Activated CD4-positive, alpha-beta T cell treated with anti-CD3 and anti-CD28 coated beads, Interleukin-2, amount 50 U/mL, for 1 hour (primary cell): ENCODE measurements around the gene IFT52.
"Not testable (repeated sequence)": the region's sequence is repeated elsewhere in the genome, so short reads cannot be mapped to it uniquely, and the experiment has no call there.

Experiments
- DNase-seq: peaks from one replicate; pipeline ENCODE4 v3.0.0-alpha.2; 2020

The IFT52 gene

DNA sequence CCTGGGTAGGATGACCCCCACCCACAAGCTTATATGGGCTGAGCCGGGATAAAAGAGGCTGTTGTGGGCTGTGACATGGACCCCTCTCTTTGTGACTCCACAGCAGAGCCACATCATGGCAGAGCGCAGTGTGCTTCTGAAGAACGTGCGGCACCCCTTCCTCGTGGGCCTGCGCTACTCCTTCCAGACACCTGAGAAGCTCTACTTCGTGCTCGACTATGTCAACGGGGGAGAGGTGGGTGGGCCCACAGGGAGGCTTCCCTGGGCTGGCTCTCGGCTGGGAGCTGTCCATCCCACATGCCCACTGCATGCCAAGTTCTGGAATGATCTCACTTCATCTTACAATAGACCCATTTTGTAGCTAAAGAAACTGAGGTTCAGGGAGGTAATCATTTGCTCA lies 21.5 kb upstream of the IFT52 start:
- DNase-seq, result no peak

DNA sequence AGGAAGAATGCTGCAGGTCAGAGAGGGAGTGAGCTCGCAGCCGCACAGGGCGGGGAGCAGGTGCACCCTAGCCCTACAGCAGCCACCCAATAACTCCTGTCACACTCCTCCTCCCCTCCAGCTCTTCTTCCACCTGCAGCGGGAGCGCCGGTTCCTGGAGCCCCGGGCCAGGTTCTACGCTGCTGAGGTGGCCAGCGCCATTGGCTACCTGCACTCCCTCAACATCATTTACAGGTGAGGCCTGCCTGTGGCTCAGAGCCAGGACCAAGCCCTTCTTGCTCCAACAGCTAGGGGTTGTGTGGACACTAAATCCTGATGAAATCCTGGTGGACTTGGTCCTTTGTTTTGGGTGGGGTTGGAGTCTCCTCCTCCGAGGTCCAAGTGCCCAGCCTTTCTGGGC lies 20.2 kb upstream of the IFT52 start:
- no peak for DNase-seq

DNA sequence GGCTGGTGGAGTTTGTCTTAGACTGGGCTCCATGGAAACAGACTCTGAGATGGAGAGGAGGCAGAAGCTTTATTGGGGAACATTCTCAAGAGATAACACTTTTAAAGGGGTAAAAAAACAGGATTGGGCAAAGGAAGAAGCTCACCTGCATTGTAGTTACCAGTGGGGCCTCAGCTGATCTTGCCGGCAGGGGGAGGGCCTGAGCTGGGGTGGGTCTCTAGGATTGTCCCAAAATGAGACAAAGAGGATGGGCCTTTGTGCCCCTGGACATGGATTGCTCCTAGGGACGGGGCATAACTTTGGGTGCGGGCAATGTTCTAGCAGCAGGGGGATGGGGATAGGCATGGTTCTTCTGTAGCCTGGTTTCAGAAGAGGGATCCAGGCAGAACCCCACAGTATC lies 19.4 kb upstream of the IFT52 start:
- DNase-seq, result no peak

DNA sequence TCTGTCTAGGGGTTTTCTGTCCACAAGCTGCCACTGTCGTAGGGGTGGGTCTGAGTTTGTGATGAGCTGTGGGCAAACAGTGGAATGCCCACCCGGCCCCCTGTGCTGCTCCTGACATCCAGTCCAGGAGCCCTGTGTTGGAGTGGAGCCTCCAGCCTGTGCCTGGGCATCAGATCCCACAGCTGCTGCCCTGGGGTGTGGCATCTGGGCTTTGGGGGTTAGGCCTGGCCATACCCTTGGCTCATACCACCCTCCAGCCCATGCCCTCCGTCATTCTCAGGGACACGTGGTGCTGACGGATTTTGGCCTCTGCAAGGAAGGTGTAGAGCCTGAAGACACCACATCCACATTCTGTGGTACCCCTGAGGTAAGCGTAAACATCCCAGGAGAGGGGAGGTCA lies 19.0 kb upstream of the IFT52 start:
- DNase-seq, result no peak

DNA sequence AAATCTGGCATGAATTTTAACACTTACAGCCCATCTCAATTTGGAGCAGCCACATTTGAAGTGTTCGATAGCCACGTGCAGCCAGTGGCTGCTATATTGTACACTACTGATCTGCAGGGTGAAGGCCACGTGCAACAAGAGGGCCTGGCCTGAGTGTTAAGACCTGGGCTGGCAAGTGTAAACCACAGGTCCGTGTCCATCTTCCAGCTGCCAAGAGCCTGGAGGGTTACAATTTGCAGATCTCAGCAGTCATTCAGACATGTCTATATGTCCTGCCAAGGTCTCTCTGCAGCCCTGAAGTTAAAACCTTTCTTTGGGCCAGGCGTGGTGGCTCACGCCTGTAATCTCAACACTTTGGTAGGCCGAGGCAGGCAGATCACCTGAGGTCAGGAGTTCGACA lies 17.8 kb upstream of the IFT52 start:
- DNase-seq, result no peak

DNA sequence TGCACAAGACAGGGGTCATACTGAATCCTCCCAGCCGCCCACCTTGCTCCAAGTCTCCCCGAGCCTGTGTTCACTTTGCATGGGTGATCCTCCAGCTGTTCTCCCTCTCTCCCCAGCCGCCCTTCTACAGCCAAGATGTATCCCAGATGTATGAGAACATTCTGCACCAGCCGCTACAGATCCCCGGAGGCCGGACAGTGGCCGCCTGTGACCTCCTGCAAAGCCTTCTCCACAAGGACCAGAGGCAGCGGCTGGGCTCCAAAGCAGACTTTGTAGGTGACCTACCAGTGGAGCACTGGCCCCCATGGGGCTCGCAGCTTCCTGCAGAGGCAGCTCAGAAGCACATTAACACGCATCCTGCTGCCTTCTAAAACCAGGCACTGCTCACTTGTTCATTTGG lies 14.6 kb upstream of the IFT52 start:
- DNase-seq, result no peak

DNA sequence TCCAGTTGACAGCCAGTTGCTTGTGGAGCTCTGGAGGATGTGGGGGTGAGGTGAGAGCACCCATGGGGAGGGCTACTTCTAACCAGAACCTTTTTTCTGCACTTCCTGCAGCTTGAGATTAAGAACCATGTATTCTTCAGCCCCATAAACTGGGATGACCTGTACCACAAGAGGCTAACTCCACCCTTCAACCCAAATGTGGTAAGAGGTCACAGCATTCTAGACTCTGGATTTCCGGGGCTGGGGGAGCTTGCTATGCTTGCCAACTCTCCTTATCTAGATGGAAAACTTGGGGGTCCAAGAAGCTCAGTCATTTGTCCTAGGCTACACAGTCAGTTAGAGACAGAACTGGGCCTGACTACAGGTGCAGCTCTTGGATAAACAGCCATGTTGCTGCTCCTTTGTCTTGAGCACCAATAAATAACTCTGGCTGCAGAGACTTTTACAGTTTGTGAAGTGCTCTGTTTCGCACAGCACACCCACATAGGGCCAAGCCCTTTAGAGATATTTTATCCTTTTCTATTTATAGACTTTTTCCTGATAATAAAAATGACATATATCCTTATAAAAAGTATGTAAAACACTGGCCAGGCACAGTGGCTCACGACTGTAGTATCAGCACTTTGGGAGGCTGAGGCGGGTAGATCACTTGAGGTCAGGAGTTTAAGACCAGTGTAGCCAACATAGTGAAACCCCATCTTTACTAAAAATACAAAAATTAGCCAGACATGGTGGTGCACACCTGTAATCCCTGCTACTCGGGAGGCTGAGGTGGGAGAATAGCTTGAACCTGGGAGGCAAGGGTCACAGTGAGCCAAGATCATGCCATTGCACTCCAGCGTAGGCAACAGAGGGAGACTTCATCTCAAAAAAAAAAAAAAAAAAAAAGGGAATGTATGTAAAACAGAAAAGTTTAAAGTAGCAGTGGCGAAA lies 10.6 kb upstream of the IFT52 start:
- no peak for DNase-seq

DNA sequence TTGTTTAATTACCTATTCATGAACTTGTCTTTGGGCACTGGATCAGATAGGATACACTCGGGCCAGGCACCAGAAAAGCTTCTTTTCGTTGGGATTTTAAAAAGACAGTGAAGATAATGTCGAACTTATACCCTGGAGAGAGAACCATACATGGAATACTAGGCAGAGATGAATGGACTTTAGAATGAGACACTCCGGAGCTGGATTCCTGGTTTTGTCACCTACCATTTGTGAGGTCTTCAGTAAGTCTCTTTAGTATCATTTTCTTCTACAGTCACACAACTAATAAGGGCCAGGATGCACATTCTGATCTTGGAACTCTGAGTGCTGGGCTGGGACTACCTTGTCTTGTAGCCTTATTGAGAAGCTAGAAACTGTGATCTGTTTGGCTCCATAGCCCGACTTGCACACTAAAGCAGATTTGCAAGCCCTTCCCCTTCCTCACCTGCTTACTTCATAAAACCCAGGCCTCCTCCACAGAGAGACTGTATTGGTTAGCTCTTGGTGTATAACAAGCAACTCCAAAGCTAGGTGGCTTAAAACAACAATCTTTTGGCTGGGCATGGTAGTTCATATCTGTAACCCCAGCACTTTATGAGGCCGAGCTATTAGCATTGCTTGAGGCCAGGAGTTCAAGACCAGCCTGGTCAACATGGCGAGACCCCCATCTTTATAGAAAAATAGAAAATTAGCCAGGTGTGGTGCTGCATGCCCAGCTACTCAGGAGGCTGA lies 7.4 kb upstream of the IFT52 start:
- no peak for DNase-seq

DNA sequence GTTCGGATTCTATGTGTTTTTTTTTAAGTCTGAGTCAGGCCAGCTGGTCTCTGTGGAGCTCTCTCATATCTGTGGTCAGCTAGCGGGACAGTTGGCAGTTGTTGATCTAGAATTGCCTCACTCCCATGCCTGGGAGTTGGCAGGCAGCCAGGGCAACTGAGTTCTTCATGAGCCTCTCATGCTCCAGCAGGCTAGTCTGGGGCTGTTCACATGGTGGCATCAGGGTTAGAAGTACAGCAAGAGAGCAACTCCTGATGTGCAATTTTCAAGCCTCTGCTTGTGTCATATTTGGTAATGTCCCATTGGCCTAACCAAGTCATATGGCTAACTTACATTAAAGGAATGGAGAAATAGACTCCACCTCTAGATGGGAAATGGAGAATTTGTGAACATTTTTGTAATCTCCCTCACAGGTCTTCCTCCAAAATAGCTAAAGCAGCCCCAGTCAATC lies 6.7 kb upstream of the IFT52 start:
- no peak for DNase-seq

DNA sequence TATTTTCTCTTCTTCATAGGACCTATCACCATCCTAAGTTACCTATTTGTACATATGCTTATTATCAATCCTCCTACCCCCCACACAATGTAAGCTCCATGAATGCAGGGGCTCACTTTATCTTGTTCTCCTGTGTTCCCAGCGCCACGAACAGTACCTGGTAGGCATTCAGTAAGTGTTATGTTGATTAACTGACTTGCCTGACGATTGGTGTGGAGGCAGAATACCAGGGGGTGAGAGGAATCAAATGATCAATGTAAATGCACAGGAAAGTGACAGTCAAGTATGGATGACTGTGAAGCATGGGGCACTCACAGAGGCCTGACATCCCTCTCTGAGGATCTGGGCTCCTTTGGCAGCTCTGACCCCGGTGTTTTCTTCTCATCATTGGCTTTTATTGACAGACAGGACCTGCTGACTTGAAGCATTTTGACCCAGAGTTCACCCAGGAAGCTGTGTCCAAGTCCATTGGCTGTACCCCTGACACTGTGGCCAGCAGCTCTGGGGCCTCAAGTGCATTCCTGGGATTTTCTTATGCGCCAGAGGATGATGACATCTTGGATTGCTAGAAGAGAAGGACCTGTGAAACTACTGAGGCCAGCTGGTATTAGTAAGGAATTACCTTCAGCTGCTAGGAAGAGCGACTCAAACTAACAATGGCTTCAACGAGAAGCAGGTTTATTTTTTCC lies 6.1 kb upstream of the IFT52 start:
- DNase-seq, result no peak

DNA sequence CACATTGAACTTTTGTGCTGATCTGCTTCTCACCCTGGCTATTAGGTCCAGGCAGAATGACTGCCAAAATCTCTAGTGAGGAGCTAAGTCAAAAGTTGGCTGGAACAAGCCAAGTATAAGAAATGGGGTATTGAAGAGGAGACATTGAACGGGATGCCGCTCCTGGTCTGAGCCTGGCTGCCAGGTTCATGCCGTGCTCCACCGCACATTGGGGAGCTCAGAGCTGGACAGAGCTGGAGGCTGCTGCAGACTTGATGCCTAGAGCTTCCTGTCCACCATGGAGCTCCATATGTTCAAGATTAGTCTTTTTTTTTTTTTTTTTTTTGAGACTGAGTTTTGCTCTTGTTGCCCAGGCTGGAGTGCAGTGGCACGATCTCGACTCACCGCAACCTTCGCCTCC lies 4.1 kb upstream of the IFT52 start:
- DNase-seq, result no peak

DNA sequence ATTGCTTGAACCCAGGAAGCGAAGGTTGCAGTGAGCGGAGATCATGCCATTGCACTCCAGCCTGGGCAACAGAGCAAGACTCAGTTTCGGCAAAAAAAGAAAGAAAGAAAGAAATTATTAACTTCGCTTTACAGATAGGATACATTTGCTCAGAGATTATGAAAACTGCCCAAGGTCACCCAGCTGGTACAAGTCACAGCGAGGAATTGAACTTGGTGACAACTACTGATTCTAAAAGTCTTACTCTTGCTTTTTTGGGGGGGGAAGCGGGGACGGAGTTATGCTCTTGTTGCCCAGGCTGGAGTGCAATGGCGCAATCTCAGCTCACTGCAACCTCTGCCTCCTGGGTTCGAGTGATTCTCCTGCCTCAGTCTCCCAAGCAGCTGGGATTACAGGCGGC lies 2.2 kb upstream of the IFT52 start:
- DNase-seq, result not testable (repeated sequence)

DNA sequence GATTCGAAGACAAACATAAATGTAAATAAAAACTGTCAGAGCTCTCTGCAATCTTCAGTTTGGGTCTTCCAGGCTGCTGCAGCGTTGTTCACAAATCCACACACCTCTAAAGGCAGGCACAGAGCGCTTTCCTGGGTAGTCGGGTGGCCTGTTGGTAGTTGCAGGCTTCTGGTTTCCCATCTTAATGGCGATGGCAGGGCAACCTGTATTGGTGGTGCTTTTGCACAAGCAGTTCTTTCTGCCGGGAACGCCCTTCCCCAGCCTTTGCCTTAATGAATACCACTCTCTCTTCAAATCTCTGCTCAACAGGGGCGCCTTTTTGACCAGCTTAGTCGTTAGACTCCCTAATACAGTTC lies 723 bp upstream of the IFT52 start:
- DNase-seq, result peak; percentile 2

DNA sequence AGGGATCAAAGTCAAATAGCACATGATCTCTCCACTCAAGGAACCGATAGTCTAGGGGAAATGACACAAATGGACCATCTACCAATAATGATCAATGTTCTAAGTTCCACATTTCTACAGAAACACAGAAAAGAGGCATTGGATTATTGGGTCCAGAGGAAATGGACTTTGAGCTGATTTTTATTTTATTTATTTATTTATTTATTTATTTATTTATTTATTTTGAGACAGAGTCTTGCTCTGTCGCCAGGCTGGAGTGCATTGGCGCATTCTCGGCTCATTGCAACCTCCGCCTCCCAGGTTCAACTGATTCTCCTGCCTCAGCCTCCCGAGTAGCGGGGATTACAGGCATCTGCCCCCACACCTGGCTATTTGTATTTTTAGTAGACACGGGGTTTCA lies 11.2 kb downstream of the IFT52 start:
- DNase-seq, result not testable (repeated sequence)

DNA sequence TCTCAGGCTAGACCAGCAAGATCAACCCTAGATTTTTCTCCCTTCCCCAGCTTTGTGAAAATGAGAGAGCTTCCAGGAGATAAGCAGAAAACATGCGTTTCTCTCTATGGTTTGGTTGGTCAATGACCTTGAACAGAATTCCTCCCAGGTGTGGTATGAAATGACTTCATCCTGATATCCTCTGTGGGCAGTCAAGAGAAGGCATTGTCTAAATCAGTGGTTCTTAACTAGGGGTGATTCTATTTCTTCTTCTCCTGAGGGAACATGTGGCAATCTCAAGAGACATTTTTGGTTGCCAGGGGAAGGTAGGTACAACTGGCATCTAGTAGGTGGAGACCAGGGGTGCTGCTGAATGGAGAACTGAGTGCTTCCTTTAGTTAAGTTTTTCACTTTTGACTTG lies 12.4 kb downstream of the IFT52 start:
- no peak for DNase-seq

DNA sequence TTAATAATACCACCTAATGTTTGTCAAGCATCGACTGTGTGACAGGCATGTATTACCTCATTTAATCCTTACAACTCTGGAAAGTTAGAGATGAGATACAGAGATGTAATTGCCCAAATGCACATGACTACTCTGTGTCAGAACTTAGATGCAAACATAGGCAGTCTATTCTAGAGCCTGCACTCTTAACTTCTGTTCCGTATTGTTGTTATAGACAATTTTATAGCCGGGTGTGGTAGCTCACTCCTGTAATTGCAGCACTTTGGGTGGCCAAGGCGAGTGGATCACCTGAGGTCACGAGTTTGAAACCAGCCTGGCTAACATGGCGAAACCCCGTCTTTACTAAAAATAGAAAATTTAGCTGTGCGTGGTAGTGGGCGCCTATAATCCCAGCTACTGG lies 15.0 kb downstream of the IFT52 start:
- DNase-seq, result no peak

DNA sequence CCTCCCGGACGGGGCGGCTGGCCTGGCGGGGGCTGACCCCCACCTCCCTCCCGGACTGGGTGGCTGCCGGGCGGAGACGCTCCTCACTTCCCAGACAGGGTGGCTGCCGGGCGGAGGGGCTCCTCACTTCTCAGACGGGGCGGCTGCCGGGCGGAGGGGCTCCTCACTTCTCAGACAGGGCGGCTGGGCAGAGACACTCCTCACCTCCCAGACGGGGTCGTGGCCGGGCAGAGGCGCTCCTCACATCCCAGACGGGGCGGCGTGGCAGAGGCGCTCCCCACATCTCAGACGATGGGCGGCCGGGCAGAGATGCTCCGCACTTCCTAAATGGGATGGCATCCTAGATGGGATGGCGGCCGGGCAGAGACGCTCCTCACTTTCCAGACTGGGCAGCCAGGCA lies 16.5 kb downstream of the IFT52 start:
- DNase-seq, result not testable (repeated sequence)

DNA sequence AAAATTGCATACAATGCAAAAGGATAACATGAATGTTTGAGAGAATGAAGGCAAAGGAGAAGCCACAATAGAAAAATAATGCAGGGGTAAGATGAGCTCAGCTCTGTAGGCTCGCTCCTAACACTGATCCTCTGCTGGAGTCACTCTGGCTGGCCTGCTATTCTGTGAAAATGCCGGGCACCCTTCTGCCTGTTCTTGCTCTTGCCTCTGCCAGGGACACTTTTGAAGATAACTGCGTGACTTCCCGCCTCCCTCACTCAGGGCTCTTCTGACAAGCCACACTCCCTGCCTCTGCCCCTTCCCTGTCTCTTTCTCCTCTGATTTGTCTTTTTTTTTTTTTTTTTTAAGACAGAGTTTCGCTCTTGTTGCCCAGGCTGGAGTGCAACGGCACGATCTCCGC lies 40.9 kb downstream of the IFT52 start:
- no peak for DNase-seq

DNA sequence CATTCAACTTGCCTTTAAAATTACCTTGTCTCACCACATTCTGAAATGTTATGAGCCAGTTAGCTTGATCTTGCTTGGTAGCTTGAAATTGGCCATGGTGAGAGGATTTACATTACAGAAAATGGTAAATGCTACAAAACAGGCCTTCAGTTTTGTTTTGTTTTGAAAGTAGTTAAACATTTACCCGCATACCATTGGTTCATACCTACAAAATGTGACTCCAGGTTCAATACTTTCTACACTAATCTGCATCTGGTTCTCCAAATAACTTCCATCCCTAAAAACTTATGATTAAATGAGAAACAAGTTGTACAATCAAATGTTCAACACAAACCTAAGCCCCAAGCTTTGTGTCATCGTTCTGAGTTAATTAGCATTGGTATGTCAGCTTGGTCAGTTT lies 45.7 kb downstream of the IFT52 start:
- no peak for DNase-seq

DNA sequence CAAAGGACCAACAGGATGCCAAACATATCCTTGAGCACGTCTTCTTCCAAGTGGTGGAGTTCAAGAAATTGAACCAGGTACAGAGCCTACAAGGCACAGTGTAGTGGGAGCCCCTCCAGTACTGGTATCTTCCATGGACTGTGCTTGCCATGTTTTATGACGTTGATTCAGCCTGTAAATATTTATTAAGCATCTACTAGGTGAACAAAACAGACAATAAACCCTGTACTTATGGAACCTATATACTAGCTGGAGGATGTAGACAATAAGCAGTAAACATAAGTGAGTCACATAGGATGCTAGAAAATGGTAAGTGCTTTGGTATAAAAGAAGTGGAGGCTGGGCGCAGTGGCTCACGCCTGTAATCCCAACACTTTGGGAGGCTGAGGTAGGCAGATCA lies 51.8 kb downstream of the IFT52 start:
- DNase-seq, result no peak

DNA sequence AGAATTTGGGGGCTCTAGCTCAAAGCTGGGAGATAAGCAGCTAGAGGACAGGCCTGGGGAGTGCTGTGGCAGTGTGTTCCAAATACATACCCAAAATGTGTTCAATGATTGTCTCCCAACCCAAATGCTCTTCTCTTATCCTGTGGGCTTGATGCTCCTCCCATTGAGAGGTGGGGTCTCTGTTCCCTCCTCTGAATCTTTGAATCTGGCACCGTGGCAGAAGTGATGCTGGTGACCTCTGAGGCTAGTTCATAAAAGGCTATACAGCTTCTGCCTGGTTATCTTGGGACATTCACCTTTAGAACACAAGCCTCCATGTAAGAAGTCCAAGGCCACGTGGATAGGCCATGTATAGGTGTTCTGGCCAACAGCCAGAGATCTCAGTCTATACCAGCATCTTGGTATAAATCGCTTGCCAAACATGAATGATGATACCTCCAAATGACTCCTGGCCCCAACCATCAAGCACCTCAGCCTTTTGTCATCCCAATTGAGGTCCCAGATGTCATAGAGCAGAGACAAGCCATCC lies 60.3 kb downstream of the IFT52 start:
- no peak for DNase-seq

DNA sequence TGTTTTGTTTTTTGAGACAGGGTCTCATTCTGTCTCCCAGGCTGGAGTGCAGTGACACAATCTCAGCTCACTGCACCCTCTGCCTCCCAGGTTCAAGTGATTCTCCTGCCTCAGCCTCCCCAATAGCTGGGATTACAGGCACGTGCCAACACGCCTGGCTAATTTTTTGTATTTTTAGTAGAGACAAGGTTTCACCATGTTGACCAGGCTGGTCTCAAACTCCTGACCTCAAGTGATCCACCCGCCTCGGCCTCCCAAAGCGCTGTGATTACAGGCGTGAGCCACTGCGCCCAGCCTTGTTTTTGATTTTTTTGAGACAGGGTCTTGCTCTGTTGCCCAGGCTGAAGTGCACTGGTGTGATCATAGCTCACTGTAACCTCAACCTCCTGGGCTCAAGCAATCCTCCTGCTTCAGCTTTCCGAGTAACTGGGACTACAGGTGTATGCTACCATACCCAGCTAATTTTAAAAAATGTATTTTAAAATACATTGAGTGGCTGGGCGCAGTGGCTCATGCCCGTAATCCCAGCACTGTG lies 61.0 kb downstream of the IFT52 start:
- DNase-seq, result not testable (repeated sequence)

DNA sequence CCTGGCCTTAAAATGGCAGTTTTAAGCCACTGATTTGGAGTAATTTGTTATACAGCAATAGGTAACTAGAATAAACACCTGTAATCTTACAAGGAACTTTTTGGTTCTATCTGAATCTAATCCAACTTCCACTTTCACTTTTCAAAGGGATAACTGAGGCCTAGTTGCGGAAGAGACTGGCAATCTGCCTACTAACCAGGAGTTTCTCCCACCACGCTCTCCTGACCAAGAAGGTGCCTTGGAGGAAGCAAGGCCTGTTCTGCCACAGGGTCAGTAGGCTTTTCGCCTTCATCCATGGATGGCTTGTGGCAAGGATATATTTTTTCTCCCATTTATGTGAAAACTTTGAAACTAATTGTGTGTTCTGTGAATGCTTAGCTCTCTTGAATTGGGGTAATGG lies 63.2 kb downstream of the IFT52 start:
- DNase-seq, result no peak
